ENCODE measurements around the gene CADM1.
A peak's percentile ranks its signal among the peaks of the same experiment; 100 is the strongest.

DNA sequence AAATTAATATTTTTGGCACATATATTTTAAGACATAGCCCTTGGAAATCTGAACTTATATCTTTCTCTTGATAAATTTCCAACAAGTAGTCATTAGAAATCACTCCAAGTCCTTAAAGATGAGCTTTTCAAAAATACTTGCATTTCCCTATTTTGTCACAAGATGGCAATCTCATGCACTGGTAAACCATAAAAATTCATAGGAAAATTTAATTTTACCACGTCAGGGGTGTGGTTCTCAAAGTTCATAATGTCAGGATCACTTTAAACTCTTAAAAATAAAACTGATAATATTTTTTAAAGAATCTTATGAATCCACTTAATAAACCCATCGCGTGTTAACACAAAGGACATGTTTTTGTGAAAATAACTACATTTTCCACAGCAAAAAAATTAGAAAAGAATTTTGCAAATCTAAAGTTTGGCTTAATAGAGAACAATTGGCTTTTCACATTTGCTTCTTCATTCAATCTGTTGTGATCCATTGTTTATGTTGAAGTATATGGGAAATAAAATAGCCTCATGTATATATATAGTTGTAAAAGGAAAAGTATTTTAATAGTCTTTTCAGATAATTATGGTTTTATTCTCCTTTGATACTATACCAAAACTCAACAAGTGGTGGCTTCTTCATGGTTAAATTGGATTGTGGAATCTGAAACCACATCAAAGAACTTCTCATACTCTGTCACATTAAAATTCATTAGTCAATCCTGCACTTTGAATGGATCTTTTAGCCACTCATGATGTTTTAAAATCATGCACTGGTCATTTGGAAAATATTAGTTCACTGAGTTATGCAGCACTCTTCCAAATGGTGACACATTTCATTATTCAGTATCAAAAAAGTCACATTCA lies 169.1 kb downstream of the CADM1 start:
- TF ChIP-seq, protein P1, sequence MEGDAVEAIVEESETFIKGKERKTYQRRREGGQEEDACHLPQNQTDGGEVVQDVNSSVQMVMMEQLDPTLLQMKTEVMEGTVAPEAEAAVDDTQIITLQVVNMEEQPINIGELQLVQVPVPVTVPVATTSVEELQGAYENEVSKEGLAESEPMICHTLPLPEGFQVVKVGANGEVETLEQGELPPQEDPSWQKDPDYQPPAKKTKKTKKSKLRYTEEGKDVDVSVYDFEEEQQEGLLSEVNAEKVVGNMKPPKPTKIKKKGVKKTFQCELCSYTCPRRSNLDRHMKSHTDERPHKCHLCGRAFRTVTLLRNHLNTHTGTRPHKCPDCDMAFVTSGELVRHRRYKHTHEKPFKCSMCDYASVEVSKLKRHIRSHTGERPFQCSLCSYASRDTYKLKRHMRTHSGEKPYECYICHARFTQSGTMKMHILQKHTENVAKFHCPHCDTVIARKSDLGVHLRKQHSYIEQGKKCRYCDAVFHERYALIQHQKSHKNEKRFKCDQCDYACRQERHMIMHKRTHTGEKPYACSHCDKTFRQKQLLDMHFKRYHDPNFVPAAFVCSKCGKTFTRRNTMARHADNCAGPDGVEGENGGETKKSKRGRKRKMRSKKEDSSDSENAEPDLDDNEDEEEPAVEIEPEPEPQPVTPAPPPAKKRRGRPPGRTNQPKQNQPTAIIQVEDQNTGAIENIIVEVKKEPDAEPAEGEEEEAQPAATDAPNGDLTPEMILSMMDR (IDR thresholded peaks at IDR 0.05): peak; percentile 53 to 71 (median 63)
- no peak for TF ChIP-seq POLR2A (IDR thresholded peaks at IDR 0.05)
